BJ (cell line): ENCODE results near the gene MICAL3. TPM values are rescaled to one million over a fixed set of nuclear protein-coding genes. Genes with fewer than 3 reads are reported as not detected.

Source experiments
- CTCF ChIA-PET: fragments of 350-600 bp; formaldehyde crosslinking; extraction: SDS; loops from one replicate; lab custom pipeline; 2021; ENCODE audit warnings: antibody characterized with exemption, inconsistent platforms; lab: Yijun Ruan, JAX
- POLR2A ChIA-PET: fragments of 300-600 bp; sonication (Branson Sonifier 250); formaldehyde crosslinking; extraction: SDS; loops from one replicate; lab custom pipeline; 2021; ENCODE audit warnings: antibody characterized with exemption; lab: Charles Lee
- DNase-seq: peaks from one replicate; pipeline ENCODE4 v3.0.0-alpha.2; 2011; ENCODE audit warnings: low read depth
- H3K27me3 ChIP-seq: 2 replicates; pipeline ENCODE4 v1.6.0; 2011; ENCODE audit warnings: low read length; ENCODE audit not compliant: control insufficient read depth, insufficient read depth
- H3K36me3 ChIP-seq: 2 replicates; pipeline ENCODE4 v1.5.1; 2011; ENCODE audit warnings: low read length; ENCODE audit not compliant: control insufficient read depth, insufficient read depth
- H3K4me3 ChIP-seq: 2 replicates; pipeline ENCODE4 v1.5.1; 2011; ENCODE audit warnings: low read depth, mild to moderate bottlenecking, control low read depth, low read length
- CTCF ChIP-seq: IDR thresholded peaks from 2 replicates; pipeline ENCODE4 v1.5.1; 2011; ENCODE audit warnings: low read depth, mild to moderate bottlenecking, control low read depth, inconsistent platforms, low read length, moderate library complexity; ENCODE audit not compliant: insufficient read depth
- polyA plus RNA-seq: library from polyadenylated mRNA; depleted of rRNA; stranded (reverse); fragments of >200 nt; gene quantifications from 2 replicates; pipeline ENCODE4 v1.2.3, GENCODE V29; 2011

MICAL3 gene
- polyA plus RNA-seq, 1 experiment, result 16.4 TPM

- POLR2A ChIA-PET, result no interaction called here
Observed at GRCh38 chr22:18070556-18071306, 46.4 kb upstream of the MICAL3 start.

GRCh38 chr22:18070041-18070440, 45.7 kb upstream of the MICAL3 start:
- Histone ChIP-seq H3K4me3 (no peak overlapping the region), H3K36me3 (no peaks in the 10 kb centered on the region), H3K27me3 (no peaks in the 10 kb centered on the region)
- TF ChIP-seq CTCF, result no peak
- CTCF ChIA-PET, result interaction anchor here (1.0 to 2.8 kb wide), 3 partner anchors 67 to 240 kb away, joined by 3 to 26 read pairs (median 4); no protein-coding TSS in a partner anchor
- POLR2A ChIA-PET, result no interaction called here
- no peak for DNase-seq

More at GRCh38 chr22:18070556-18071306, 46.4 kb upstream of the MICAL3 start:
- Histone ChIP-seq H3K36me3 (no peaks in the 10 kb centered on the region), H3K27me3 (no peaks in the 10 kb centered on the region), H3K4me3 (no peak overlapping the region)
- TF ChIP-seq CTCF, result peak; percentile 38
- no peak for DNase-seq
- CTCF ChIA-PET, result interaction anchor here (1.0 to 7.3 kb wide), 6 partner anchors 67 to 241 kb away, joined by 3 to 172 read pairs (median 4); no protein-coding TSS in a partner anchor

GRCh38 chr22:18069041-18069440, 44.7 kb upstream of the MICAL3 start:
- no peak overlapping the region for H3K4me3 ChIP-seq
- H3K27me3 ChIP-seq, result no peaks in the 10 kb centered on the region
- no peak for DNase-seq
- no peaks in the 10 kb centered on the region for H3K36me3 ChIP-seq
- CTCF ChIA-PET, result interaction anchor here (0.8 to 2.8 kb wide), 3 partner anchors 13 to 239 kb away, joined by 3 to 26 read pairs (median 5); partner anchors contain the start of gene MICAL3
- no peak for TF ChIP-seq CTCF
- POLR2A ChIA-PET, result no interaction called here

- H3K27me3 ChIP-seq, result no peaks in the 10 kb centered on the region
- ChIA-PET CTCF (interaction anchor here (0.6 to 2.8 kb wide), 5 partner anchors 8 to 239 kb away, joined by 3 to 26 read pairs (median 3); no protein-coding TSS in a partner anchor), POLR2A (no interaction called here)
- H3K4me3 ChIP-seq, result no peak overlapping the region
- no peaks in the 10 kb centered on the region for H3K36me3 ChIP-seq
- DNase-seq, result no peak
- no peak for TF ChIP-seq CTCF
Observed at GRCh38 chr22:18068381-18068988, 44.1 kb upstream of the MICAL3 start.
